ENCODE data around the gene MRAP2. TPM values are rescaled to one million over a fixed set of nuclear protein-coding genes. Genes with fewer than 3 reads are reported as not detected.

The MRAP2 gene
- total RNA-seq, 1 experiment from 2014 or later: 0.38 TPM

GRCh38 chr6:84017709-84018452 lies 15.7 kb upstream of the MRAP2 start:
- intact Hi-C loops (cut with micrococcal nuclease; ENCODE audit: unreplicated experiment): no loop called here
- BruUV-seq (replicated peaks): no TSS peak
- H3K27me3 Mint-ChIP-seq (ENCODE audit: unreplicated experiment): no peaks in the 10 kb centered on the region
- H3K27ac Mint-ChIP-seq (ENCODE audit: unreplicated experiment): no peak overlapping the region
- no peak overlapping the region for H3K4me3 Mint-ChIP-seq (ENCODE audit: low read depth, unreplicated experiment)
- H3K4me1 Mint-ChIP-seq (ENCODE audit: low read depth, unreplicated experiment): no peaks in the 10 kb centered on the region
- H3K9me3 Mint-ChIP-seq (ENCODE audit: low read depth, unreplicated experiment): no peaks in the 10 kb centered on the region
- no peaks in the 10 kb centered on the region for H3K36me3 Mint-ChIP-seq (ENCODE audit: insufficient read depth, unreplicated experiment)
- CTCF ChIA-PET: no interaction called here
- no peak for TF ChIP-seq CTCF (IDR thresholded peaks at IDR 0.05; ENCODE audit: unreplicated experiment)
- no peak for DNase-seq

DNA sequence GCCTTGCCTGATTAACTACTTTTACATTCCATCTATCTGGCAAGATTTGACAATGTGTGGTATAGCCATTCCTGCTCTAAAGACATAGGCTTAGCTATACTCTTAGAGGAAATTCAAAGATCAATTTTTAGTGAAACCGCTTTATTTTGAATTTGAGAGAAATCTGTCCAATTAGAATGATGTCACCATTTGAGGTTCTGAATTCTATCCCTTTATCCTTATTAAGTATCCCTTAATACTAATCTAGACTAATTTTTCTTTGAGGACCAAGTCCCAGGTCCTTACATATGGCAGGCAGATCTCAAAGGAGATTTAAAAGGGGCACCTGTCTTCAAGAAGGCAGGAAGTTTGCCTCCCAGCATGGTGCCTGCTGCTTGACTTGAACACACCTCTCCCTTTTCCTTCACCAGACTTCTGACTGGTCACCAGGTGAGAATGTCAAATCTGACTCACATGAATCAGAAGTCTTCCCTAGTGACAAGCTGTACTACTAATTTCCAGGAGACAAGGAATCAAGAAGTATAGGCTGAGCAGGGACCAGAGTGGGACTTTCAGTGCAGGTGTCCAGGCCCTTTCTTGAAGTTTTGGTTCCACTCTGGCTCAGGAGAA lies 15.0 kb upstream of the MRAP2 start:
- intact Hi-C loops (cut with micrococcal nuclease; ENCODE audit: unreplicated experiment): no loop called here
- no peaks in the 10 kb centered on the region for H3K4me1 Mint-ChIP-seq (ENCODE audit: low read depth, unreplicated experiment)
- H3K36me3 Mint-ChIP-seq (ENCODE audit: insufficient read depth, unreplicated experiment): no peaks in the 10 kb centered on the region
- CTCF ChIA-PET: no interaction called here
- H3K27ac Mint-ChIP-seq (ENCODE audit: unreplicated experiment): no peak overlapping the region
- no peak overlapping the region for H3K4me3 Mint-ChIP-seq (ENCODE audit: low read depth, unreplicated experiment)
- BruUV-seq (replicated peaks): no TSS peak
- no peaks in the 10 kb centered on the region for H3K27me3 Mint-ChIP-seq (ENCODE audit: unreplicated experiment)
- H3K9me3 Mint-ChIP-seq (ENCODE audit: low read depth, unreplicated experiment): no peaks in the 10 kb centered on the region
- no peak for DNase-seq
- TF ChIP-seq CTCF (IDR thresholded peaks at IDR 0.05; ENCODE audit: unreplicated experiment): no peak

DNA sequence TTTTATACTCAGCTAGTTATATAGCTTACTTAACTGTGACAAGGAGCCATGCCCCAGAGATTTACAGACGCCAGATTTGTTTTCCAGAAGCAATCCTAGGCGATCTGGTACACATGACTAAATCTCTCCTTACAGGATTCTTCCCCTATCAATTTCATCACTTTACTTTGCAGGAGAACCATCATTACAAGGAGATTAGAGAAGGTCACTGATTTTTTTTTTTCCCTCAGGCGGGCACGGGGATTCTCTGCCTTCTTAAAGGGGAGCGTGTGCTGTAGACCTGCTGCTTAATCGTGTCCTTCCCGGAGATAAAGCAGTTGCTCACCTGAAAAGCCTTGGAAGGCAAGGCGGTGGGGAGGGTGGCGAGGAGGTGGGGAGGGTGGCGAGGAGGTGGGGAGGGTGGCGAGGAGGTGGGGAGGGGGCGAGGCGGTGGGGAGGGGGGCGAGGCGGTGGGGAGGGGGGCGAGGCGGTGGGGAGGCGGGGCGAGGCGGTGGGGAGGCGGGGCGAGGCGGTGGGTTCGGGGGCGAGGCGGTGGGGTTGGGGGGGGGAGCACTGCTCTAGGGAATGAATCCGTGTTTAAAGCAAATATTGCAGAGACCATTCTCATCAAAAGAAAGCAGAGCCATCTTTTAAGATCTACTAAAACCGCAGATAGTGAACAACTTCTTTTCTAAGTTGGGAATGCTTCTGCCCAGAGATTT lies 14.3 kb upstream of the MRAP2 start:
- Mint-ChIP-seq H3K9me3 (ENCODE audit: low read depth, unreplicated experiment) (no peaks in the 10 kb centered on the region), H3K27ac (ENCODE audit: unreplicated experiment) (no peak overlapping the region), H3K4me3 (ENCODE audit: low read depth, unreplicated experiment) (no peak overlapping the region), H3K27me3 (ENCODE audit: unreplicated experiment) (no peaks in the 10 kb centered on the region), H3K4me1 (ENCODE audit: low read depth, unreplicated experiment) (no peaks in the 10 kb centered on the region), H3K36me3 (ENCODE audit: insufficient read depth, unreplicated experiment) (no peaks in the 10 kb centered on the region)
- BruUV-seq (replicated peaks): no TSS peak
- DNase-seq: no peak
- CTCF ChIA-PET: no interaction called here
- intact Hi-C loops (cut with micrococcal nuclease; ENCODE audit: unreplicated experiment): no loop called here
- TF ChIP-seq CTCF (IDR thresholded peaks at IDR 0.05; ENCODE audit: unreplicated experiment): no peak

DNA sequence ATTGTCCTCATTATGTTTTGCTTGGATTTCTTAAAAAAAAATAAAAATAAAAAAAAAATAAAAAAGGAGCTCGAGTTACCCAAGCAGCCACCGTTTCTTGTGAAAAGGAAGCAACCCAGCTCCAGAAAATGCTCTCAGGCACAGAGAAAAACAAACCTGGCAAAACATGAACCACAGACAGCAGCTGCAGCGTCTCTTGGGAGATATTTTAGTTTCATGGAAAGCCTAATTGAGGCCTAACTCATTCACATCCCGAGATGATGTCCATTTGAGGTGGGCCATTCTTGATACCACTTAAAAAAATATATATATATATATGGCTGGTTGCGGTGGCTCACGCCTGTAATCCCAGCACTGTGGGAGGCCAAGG lies 13.7 kb upstream of the MRAP2 start:
- CTCF ChIA-PET: no interaction called here
- no peak overlapping the region for H3K4me3 Mint-ChIP-seq (ENCODE audit: low read depth, unreplicated experiment)
- no peaks in the 10 kb centered on the region for H3K36me3 Mint-ChIP-seq (ENCODE audit: insufficient read depth, unreplicated experiment)
- BruUV-seq (replicated peaks): no TSS peak
- no peaks in the 10 kb centered on the region for H3K4me1 Mint-ChIP-seq (ENCODE audit: low read depth, unreplicated experiment)
- no peaks in the 10 kb centered on the region for H3K9me3 Mint-ChIP-seq (ENCODE audit: low read depth, unreplicated experiment)
- H3K27ac Mint-ChIP-seq (ENCODE audit: unreplicated experiment): no peak overlapping the region
- intact Hi-C loops (cut with micrococcal nuclease; ENCODE audit: unreplicated experiment): loop anchor here (10.0 kb wide), 1 partner anchor 195 kb away; no protein-coding TSS in a partner anchor
- no peak for DNase-seq
- no peaks in the 10 kb centered on the region for H3K27me3 Mint-ChIP-seq (ENCODE audit: unreplicated experiment)
- TF ChIP-seq CTCF (IDR thresholded peaks at IDR 0.05; ENCODE audit: unreplicated experiment): no peak

All from Calu3 (cell line).